ENCODE data around the gene FBXO41. TPM values are rescaled to one million over a fixed set of nuclear protein-coding genes. Genes with fewer than 3 reads are reported as not detected.

The FBXO41 gene
- total and polyA plus RNA-seq, 9 of the 15 experiments (the other 6 are each of a cell fraction or from before 2014, with no cell fraction given) = 0.21 to 8.2 (median 3.5) TPM

- WGBS (ENCODE audit: insufficient coverage, low coverage, missing lambda C conversion rate) = 88% methylated on average over 13 of the region's 17 CpGs
- H2AFZ ChIP-seq (ENCODE audit: low read depth, low read length) = no peak overlapping the region
- FAIRE-seq (no peak), DNase-seq (ENCODE audit: extremely low read depth in 1 of 4, low spot score in 3 of 4) (no peak), ATAC-seq (no peak)
- H3K79me2 ChIP-seq (ENCODE audit: control insufficient read depth, insufficient read depth, low read length) = 0 out of 3 replicates have a peak, but pooled peaks cover 2% of the 10 kb centered on the region
- H3K9me1 ChIP-seq (ENCODE audit: control insufficient read depth, insufficient read depth, low read length) = no peaks in the 10 kb centered on the region
- ChIA-PET POLR2A (interaction anchor here (1.5 to 1.6 kb wide), 2 partner anchors 18 to 287 kb away, joined by 4 to 9 read pairs; partner anchors contain the start of gene CCT7), CTCF (ENCODE audit: low intra/inter-chr PET ratio) (no interaction called here)
- no peak for TF ChIP-seq TCFL5 (CRISPR knock-in tag; conservative IDR thresholded peaks at IDR 0.05)
- TF ChIP-seq GATAD2B (IDR thresholded peaks at IDR 0.05; ENCODE audit: borderline replicate concordance) = no peak
- TF ChIP-seq POLR2G (IDR thresholded peaks at IDR 0.05; ENCODE audit: low read depth, low read length) = peak; percentile 53
- no peak for TF ChIP-seq ATF3 (IDR thresholded peaks at IDR 0.05)
- no peak for TF ChIP-seq ATF3 (CRISPR knock-in tag; conservative IDR thresholded peaks at IDR 0.05)
- TF ChIP-seq ZKSCAN8 (CRISPR knock-in tag; IDR thresholded peaks at IDR 0.05) = no peak
- TF ChIP-seq ZNF695 (CRISPR knock-in tag; IDR thresholded peaks at IDR 0.05) = no peak
- H3K4me2 ChIP-seq (ENCODE audit: insufficient read depth, low read length) = no peak overlapping the region
- H3K9ac ChIP-seq (ENCODE audit: insufficient read depth in 1 of 2, low read depth in 2 of 2, low read length in 2 of 2) = 0 out of 4 replicates have a peak overlapping the region, but pooled peaks of 1 of the 2 experiments have one; percentile 50
- peaks cover 73% of the 10 kb centered on the region for H3K36me3 ChIP-seq (ENCODE audit: control insufficient read depth, insufficient read depth, low read length)
- H3K9me3 ChIP-seq (replicated peaks; ENCODE audit: control insufficient read depth, insufficient read depth, low read depth, low read length) = no peaks in the 10 kb centered on the region
- no peaks in the 10 kb centered on the region for H3K27me3 ChIP-seq (ENCODE audit: control insufficient read depth in 2 of 2, insufficient read depth in 2 of 2, low read length in 2 of 2)
- no peak overlapping the region for H3K4me3 ChIP-seq
- intact Hi-C loops (cut with micrococcal nuclease) (loop anchor here (10.0 kb wide), 1 partner anchor 268 kb away; no protein-coding TSS in a partner anchor), in situ Hi-C loops (cut with MboI) (no loop called here)
- peaks cover 0 to 10% of the 10 kb centered on the region in 2 experiments; a peak in 3 of 5 replicates for H3K4me1 ChIP-seq (replicated peaks in 1 of 2; ENCODE audit: control insufficient read depth in 2 of 2, insufficient read depth in 2 of 2, low read length in 2 of 2)
- no TSS peak for BruUV-seq (replicated peaks)
- no peaks in the 10 kb centered on the region for H4K20me1 ChIP-seq (replicated peaks; ENCODE audit: control insufficient read depth, insufficient read depth, low read length)
- H3K27ac ChIP-seq (ENCODE audit: extremely low read depth, low read depth, low read length) = no peak overlapping the region
These were observed 31.8 kb downstream of the FBXO41 start for GRCh38 chr2:73252238-73253027.
